BE2C (cell line): ENCODE data around the gene EFNA2.

Experiments
- DNase-seq: peaks from one replicate; pipeline ENCODE4 v3.0.0-alpha.2; 2020
- H3K27me3 ChIP-seq: fragments of 250-450 bp; sonication (Bioruptor Pico); 2 replicates; pipeline ENCODE4 v1.5.1; 2020; ENCODE audit warnings: mild to moderate bottlenecking
- H3K36me3 ChIP-seq: fragments of 250-450 bp; sonication (Bioruptor Pico); 2 replicates; pipeline ENCODE4 v1.5.1; 2020; ENCODE audit warnings: mild to moderate bottlenecking
- H3K4me1 ChIP-seq: fragments of 250-450 bp; sonication (Bioruptor Pico); 2 replicates; pipeline ENCODE4 v1.5.1; 2020
- H3K4me3 ChIP-seq: 2 replicates; pipeline ENCODE4 v1.5.1; 2011; ENCODE audit warnings: low read depth, low read length
- H3K9me3 ChIP-seq: fragments of 250-450 bp; sonication (Bioruptor Pico); 2 replicates; pipeline ENCODE4 v1.5.1; 2020
- TF ChIP-seq, protein P1 (sequence below): IDR thresholded peaks from 2 replicates; pipeline ENCODE4 v1.5.1; 2012; ENCODE audit warnings: mild to moderate bottlenecking, low read depth, low read length

Gene EFNA2

GRCh38 chr19:1270854-1271527, 14.7 kb upstream of the EFNA2 start:
- H3K9me3 ChIP-seq, result no peaks in the 10 kb centered on the region
- TF ChIP-seq, protein P1, sequence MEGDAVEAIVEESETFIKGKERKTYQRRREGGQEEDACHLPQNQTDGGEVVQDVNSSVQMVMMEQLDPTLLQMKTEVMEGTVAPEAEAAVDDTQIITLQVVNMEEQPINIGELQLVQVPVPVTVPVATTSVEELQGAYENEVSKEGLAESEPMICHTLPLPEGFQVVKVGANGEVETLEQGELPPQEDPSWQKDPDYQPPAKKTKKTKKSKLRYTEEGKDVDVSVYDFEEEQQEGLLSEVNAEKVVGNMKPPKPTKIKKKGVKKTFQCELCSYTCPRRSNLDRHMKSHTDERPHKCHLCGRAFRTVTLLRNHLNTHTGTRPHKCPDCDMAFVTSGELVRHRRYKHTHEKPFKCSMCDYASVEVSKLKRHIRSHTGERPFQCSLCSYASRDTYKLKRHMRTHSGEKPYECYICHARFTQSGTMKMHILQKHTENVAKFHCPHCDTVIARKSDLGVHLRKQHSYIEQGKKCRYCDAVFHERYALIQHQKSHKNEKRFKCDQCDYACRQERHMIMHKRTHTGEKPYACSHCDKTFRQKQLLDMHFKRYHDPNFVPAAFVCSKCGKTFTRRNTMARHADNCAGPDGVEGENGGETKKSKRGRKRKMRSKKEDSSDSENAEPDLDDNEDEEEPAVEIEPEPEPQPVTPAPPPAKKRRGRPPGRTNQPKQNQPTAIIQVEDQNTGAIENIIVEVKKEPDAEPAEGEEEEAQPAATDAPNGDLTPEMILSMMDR, result no peak
- H3K4me1 ChIP-seq, result peaks cover 27% of the 10 kb centered on the region
- H3K4me3 ChIP-seq, result peak overlapping the region; percentile 83
- peaks cover 46% of the 10 kb centered on the region for H3K36me3 ChIP-seq
- peaks cover 3% of the 10 kb centered on the region; the same call in 1 of the 2 replicates for H3K27me3 ChIP-seq
- no peak for DNase-seq

DNA sequence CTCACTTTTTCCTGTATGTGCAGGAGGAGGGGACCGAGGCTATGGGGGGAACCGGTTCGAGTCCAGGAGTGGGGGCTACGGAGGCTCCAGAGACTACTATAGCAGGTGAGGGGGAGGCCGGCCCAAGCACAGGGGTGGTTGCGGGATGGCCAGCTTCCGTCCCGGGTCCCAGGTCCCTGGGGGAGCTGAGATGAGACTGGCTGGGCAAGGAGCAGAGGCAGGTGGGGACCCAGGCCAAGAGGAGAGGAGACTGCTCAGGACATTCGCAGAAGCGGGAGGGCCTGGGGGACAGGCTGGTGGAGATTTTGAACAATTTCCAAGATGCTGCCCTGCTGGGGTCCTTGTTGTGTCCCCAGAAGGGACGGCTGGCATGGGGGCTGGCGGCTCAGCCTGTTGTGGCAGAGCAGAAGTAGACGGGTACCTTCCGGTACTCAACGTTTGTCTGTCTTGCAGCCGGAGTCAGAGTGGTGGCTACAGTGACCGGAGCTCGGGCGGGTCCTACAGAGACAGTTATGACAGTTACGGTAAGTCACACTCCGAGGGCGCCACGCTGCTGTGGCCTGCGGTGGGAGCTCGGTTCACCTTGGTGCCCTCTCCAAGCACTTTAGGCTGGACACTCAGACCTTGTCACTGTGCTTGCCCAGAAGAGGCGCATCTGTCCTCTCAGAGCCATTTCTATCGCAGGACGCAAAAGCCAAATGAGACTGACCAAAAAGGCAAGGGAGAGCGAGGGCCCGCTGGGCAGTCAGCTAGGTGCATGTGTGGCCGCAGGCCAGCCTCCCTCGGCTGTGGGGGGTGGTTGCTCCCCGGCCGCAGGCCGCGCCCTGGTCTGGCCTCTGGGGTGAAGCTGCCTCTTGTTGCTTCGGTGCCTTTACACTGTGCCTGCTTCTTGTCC, 13.9 kb upstream of the EFNA2 start:
- TF ChIP-seq, protein P1, result no peak
- Histone ChIP-seq H3K4me1 (peaks cover 25% of the 10 kb centered on the region), H3K4me3 (no peak overlapping the region), H3K27me3 (peaks cover 3% of the 10 kb centered on the region; the same call in 1 of the 2 replicates), H3K9me3 (no peaks in the 10 kb centered on the region), H3K36me3 (peaks cover 46% of the 10 kb centered on the region)
- no peak for DNase-seq

DNA sequence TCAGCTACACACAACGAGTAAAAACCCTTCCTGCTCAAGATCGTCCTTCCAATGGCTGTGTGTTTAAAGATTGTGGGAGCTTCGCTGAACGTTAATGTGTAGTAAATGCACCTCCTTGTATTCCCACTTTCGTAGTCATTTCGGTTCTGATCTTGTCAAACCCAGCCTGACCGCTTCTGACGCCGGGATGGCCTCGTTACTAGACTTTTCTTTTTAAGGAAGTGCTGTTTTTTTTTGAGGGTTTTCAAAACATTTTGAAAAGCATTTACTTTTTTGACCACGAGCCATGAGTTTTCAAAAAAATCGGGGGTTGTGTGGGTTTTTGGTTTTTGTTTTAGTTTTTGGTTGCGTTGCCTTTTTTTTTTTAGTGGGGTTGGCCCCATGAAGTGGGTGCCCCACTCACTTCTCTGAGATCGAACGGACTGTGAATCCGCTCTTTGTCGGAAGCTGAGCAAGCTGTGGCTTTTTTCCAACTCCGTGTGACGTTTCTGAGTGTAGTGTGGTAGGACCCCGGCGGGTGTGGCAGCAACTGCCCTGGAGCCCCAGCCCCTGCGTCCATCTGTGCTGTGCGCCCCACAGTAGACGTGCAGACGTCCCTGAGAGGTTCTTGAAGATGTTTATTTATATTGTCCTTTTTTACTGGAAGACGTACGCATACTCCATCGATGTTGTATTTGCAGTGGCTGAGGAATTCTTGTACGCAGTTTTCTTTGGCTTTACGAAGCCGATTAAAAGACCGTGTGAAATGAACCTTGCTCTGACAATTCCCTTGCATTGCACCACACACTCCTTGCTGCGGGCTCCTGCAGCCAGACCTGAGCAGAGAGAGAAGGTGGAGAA, 13.0 kb upstream of the EFNA2 start:
- TF ChIP-seq, protein P1, result no peak
- Histone ChIP-seq H3K36me3 (peaks cover 48% of the 10 kb centered on the region), H3K27me3 (no peaks in the 10 kb centered on the region), H3K9me3 (no peaks in the 10 kb centered on the region), H3K4me3 (no peak overlapping the region), H3K4me1 (peaks cover 19% of the 10 kb centered on the region)
- no peak for DNase-seq

- Histone ChIP-seq H3K9me3 (no peaks in the 10 kb centered on the region), H3K36me3 (peaks cover 50% of the 10 kb centered on the region), H3K4me1 (peaks cover 16% of the 10 kb centered on the region), H3K4me3 (no peak overlapping the region), H3K27me3 (no peaks in the 10 kb centered on the region)
- TF ChIP-seq, protein P1, result no peak
- no peak for DNase-seq
Observed at GRCh38 chr19:1273263-1274041, 12.2 kb upstream of the EFNA2 start.

GRCh38 chr19:1274081-1274851, 11.4 kb upstream of the EFNA2 start:
- DNase-seq, result no peak
- TF ChIP-seq, protein P1, result 0 out of 2 replicates have a peak, but pooled peaks have one; percentile 13
- peaks cover 12% of the 10 kb centered on the region for H3K4me1 ChIP-seq
- no peaks in the 10 kb centered on the region for H3K9me3 ChIP-seq
- peaks cover 55% of the 10 kb centered on the region for H3K36me3 ChIP-seq
- peak overlapping the region; percentile 64 for H3K4me3 ChIP-seq
- no peaks in the 10 kb centered on the region for H3K27me3 ChIP-seq
